Epithelial cell of proximal tubule (primary cell): ENCODE measurements around the gene ATOH7. TPM values are rescaled to one million over a fixed set of nuclear protein-coding genes. Genes with fewer than 3 reads are reported as not detected.

Source experiments
- DNase-seq: peaks from one replicate; pipeline ENCODE4 v3.0.0-alpha.2; 2011; ENCODE audit warnings: low read depth
- H3K4me3 ChIP-seq: 2 replicates; pipeline ENCODE4 v1.5.1; 2011; ENCODE audit warnings: low read depth, mild to moderate bottlenecking, low read length
- total RNA-seq: library from RNA; depleted of rRNA; stranded (reverse); fragments of >200 nt; gene quantifications from 2 replicates; pipeline ENCODE4 v1.2.3, GENCODE V29; 2015
- TF ChIP-seq, protein P1 (sequence below): conservative IDR thresholded peaks from 2 replicates; pipeline ENCODE4 v1.5.1; 2012; ENCODE audit warnings: low read depth, mild to moderate bottlenecking, low read length

The ATOH7 gene
- total RNA-seq, 1 donor from 2014 or later = not detected

DNA sequence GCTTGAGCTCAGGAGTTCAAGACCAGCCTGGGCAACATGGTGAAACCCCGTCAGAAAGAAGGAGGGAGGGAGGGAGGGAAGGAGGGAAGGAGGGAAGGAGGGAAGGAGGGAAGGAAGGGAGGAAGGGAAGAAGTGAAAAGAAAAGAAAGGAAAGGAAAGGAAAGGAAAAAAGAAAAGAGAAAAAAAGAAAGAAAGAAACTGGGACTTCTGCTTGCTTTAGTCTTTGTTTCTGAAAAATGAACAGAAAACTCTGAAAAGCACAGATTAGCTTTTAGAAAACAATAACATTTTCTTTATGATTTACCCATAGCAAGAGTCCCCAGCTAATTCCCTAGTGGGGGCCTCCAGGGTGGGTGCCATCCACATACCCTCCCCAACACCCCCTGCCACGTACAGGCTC lies 46.8 kb downstream of the ATOH7 start:
- TF ChIP-seq, protein P1, sequence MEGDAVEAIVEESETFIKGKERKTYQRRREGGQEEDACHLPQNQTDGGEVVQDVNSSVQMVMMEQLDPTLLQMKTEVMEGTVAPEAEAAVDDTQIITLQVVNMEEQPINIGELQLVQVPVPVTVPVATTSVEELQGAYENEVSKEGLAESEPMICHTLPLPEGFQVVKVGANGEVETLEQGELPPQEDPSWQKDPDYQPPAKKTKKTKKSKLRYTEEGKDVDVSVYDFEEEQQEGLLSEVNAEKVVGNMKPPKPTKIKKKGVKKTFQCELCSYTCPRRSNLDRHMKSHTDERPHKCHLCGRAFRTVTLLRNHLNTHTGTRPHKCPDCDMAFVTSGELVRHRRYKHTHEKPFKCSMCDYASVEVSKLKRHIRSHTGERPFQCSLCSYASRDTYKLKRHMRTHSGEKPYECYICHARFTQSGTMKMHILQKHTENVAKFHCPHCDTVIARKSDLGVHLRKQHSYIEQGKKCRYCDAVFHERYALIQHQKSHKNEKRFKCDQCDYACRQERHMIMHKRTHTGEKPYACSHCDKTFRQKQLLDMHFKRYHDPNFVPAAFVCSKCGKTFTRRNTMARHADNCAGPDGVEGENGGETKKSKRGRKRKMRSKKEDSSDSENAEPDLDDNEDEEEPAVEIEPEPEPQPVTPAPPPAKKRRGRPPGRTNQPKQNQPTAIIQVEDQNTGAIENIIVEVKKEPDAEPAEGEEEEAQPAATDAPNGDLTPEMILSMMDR = no peak
- H3K4me3 ChIP-seq = no peak overlapping the region
- DNase-seq = no peak

DNA sequence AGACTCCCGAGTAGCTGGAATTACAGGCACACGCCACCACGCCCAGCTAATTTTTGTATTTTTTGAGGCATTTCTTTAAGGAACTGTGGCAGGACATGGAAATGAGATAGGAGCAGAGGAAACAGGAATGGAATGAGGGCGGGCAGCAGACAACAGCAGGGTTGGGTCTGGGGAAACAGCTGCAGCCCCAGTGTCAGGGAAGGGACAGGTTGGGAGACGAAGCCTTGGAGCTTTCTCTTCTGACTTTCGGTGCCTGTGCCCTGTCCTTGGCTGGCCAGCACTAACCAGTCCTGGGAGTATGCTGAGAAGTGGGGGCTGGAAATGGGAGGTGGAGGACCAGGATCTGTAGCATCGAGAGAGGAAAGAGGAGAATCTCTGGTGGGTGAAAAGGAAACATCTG lies 47.4 kb downstream of the ATOH7 start:
- no peak overlapping the region for H3K4me3 ChIP-seq
- TF ChIP-seq, protein P1 = no peak
- DNase-seq = no peak

Other genes starting within 250 kb of the ATOH7 start
- 27.2 and 27.3 TPM in 2 replicates for gene HERC4, start 156.8 kb downstream of the ATOH7 start, total RNA-seq
- gene MYPN, start 122.6 kb downstream of the ATOH7 start, total RNA-seq = 0.36 and 0.98 TPM in 2 replicates
- gene HNRNPH3, start 100.0 kb upstream of the ATOH7 start, total RNA-seq = 43.1 and 44.5 TPM in 2 replicates
- gene PBLD, start 100.8 kb upstream of the ATOH7 start, total RNA-seq = 1.3 and 1.7 TPM in 2 replicates
- 8.5 and 11.1 TPM in 2 replicates for gene RUFY2, start 175.2 kb upstream of the ATOH7 start, total RNA-seq
- gene DNA2, start 239.9 kb upstream of the ATOH7 start, total RNA-seq = 17.0 and 23.7 TPM in 2 replicates